ENCODE results near the gene TTC21A. TPM values are rescaled to one million over a fixed set of nuclear protein-coding genes. Genes with fewer than 3 reads are reported as not detected.

TTC21A gene
- total and polyA plus RNA-seq, 10 of the 15 experiments (the other 5 are each of a cell fraction or from before 2014, with no cell fraction given) = 0.62 to 3.2 (median 1.2) TPM

DNA sequence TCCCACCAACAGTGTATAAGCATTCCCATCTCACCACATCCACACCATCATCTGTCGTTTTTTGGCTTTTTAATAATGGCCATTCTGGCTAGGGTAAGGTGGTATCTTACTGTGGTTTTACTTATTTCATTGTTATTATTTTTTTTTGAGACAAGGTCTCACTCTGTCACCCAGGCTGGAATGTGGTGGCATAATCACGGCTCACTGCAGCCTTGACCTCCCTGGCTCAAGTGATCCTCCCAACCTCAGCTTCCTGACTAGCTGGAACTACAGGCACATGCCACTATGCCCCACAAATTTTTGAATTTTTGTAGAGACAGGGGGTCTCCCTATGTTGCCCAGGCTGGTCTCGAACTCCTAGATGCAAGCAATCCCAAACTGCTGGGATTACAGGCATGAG lies 56.9 kb downstream of the TTC21A start (continued):
- TF ChIP-seq, protein P1, sequence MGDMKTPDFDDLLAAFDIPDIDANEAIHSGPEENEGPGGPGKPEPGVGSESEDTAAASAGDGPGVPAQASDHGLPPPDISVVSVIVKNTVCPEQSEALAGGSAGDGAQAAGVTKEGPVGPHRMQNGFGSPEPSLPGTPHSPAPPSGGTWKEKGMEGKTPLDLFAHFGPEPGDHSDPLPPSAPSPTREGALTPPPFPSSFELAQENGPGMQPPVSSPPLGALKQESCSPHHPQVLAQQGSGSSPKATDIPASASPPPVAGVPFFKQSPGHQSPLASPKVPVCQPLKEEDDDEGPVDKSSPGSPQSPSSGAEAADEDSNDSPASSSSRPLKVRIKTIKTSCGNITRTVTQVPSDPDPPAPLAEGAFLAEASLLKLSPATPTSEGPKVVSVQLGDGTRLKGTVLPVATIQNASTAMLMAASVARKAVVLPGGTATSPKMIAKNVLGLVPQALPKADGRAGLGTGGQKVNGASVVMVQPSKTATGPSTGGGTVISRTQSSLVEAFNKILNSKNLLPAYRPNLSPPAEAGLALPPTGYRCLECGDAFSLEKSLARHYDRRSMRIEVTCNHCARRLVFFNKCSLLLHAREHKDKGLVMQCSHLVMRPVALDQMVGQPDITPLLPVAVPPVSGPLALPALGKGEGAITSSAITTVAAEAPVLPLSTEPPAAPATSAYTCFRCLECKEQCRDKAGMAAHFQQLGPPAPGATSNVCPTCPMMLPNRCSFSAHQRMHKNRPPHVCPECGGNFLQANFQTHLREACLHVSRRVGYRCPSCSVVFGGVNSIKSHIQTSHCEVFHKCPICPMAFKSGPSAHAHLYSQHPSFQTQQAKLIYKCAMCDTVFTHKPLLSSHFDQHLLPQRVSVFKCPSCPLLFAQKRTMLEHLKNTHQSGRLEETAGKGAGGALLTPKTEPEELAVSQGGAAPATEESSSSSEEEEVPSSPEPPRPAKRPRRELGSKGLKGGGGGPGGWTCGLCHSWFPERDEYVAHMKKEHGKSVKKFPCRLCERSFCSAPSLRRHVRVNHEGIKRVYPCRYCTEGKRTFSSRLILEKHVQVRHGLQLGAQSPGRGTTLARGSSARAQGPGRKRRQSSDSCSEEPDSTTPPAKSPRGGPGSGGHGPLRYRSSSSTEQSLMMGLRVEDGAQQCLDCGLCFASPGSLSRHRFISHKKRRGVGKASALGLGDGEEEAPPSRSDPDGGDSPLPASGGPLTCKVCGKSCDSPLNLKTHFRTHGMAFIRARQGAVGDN (IDR thresholded peaks at IDR 0.05) = no peak
- TF ChIP-seq, protein P2, sequence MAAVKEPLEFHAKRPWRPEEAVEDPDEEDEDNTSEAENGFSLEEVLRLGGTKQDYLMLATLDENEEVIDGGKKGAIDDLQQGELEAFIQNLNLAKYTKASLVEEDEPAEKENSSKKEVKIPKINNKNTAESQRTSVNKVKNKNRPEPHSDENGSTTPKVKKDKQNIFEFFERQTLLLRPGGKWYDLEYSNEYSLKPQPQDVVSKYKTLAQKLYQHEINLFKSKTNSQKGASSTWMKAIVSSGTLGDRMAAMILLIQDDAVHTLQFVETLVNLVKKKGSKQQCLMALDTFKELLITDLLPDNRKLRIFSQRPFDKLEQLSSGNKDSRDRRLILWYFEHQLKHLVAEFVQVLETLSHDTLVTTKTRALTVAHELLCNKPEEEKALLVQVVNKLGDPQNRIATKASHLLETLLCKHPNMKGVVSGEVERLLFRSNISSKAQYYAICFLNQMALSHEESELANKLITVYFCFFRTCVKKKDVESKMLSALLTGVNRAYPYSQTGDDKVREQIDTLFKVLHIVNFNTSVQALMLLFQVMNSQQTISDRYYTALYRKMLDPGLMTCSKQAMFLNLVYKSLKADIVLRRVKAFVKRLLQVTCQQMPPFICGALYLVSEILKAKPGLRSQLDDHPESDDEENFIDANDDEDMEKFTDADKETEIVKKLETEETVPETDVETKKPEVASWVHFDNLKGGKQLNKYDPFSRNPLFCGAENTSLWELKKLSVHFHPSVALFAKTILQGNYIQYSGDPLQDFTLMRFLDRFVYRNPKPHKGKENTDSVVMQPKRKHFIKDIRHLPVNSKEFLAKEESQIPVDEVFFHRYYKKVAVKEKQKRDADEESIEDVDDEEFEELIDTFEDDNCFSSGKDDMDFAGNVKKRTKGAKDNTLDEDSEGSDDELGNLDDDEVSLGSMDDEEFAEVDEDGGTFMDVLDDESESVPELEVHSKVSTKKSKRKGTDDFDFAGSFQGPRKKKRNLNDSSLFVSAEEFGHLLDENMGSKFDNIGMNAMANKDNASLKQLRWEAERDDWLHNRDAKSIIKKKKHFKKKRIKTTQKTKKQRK (IDR thresholded peaks at IDR 0.05; ENCODE audit: low read depth, low read length) = no peak
- TF ChIP-seq MTA3 (IDR thresholded peaks at IDR 0.05; ENCODE audit: borderline replicate concordance, low read length) = no peak
- TF ChIP-seq GABPA (IDR thresholded peaks at IDR 0.05; ENCODE audit: low read depth) = no peak
- TF ChIP-seq CEBPB (IDR thresholded peaks at IDR 0.05; ENCODE audit: borderline replicate concordance in 1 of 2, low read depth in 2 of 2, low read length in 2 of 2) = no peak
